EH (cell line): ENCODE measurements around the gene MARK4.
A peak's percentile ranks its signal among the peaks of the same experiment; 100 is the strongest.
"Not testable (repeated sequence)": the region's sequence is repeated elsewhere in the genome, so short reads cannot be mapped to it uniquely, and the experiment has no call there.

Experiments used
- DNase-seq: peaks from one replicate; pipeline ENCODE4 v3.0.0-alpha.2; 2015; ENCODE audit warnings: low read depth

Gene MARK4

GRCh38 chr19:45244133-45244794, 6.8 kb upstream of the MARK4 start:
- DNase-seq = peak; percentile 11

DNA sequence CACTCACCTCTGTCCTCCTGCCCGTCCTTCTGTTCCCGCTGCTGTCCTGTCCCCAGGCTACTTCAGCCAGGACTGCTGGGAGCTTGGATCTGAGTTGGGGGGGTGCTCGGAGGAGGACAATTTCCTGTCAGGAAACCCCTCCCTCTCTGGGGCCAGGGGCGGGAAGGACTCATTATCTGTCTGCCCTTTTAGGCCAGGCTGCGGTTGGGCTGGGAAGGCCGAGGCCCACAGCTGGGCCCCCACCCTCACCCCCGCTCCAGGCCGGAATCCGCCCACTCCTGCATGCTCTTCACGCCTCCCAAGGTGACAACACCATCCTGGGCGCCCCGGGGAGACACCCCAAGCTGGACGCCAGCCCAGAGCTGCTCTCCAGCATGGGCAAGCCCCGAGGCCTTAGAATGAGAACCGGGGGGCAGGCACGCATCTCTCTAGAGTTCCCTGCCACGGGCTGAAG, 5.7 kb upstream of the MARK4 start, which contains the start of gene EXOC3L2:
EXOC3L2 (minus strand) TSS at position 74 of the 454 bp plus-strand sequence. CDS start 6,362 bp downstream, outside the sequence.
- peak; percentile 44 for DNase-seq

DNA sequence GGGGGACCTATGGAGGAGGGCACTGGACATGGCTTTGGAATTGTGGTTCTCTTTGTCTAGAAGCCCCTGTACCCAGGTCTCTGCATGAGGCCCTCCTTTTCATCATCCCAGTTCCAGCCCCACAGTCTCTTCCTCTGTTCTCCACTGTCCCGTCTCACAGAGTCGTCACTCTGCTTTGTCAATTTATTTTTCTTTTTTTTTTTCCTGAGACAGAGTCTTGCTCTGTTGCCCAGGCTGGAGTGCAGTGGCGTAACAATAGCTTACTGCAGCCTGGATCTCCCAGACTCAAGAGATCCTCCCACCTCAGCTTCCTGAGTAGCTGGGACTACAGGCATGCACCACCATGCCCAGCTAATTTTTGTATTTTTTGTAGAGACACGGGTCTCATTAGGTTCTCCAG, 5.2 kb upstream of the MARK4 start:
- DNase-seq = peak; percentile 25

- no peak for DNase-seq
These were observed 3.9 kb upstream of the MARK4 start for GRCh38 chr19:45247136-45247535.

GRCh38 chr19:45249261-45250033, 1.6 kb upstream of the MARK4 start:
- DNase-seq = no peak

GRCh38 chr19:45250216-45250831, 747 bp upstream of the MARK4 start:
- DNase-seq = no peak

- DNase-seq = peak; percentile 27
These were observed 632 bp downstream of the MARK4 start for GRCh38 chr19:45251452-45252354.

GRCh38 chr19:45253396-45254027, 2.4 kb downstream of the MARK4 start:
- peak; percentile 41 for DNase-seq

DNA sequence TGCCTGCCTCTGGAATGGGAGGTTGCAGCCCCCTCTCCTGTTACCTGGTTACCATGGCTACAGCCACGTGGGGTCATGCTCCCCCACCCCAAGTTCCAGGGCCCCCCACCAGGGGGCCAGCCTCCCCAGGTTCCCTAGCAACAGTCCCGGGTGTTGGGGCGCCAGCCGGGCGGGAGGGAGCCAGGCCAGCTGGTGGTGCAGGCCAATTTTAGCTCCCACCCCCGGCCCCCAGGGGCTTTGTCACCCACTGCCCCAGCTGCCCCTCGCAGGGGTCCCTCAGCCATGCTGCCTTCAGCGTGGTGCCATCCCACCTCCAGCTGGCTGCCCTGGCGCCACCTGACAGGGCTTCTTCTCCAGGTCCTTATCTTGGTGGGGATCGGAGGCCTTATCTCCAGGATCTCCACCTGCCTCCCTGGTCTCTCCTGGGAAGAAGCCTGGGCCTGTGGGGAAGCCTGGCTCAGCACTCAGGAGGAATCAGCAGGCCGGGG, 3.0 kb downstream of the MARK4 start:
- no peak for DNase-seq

DNA sequence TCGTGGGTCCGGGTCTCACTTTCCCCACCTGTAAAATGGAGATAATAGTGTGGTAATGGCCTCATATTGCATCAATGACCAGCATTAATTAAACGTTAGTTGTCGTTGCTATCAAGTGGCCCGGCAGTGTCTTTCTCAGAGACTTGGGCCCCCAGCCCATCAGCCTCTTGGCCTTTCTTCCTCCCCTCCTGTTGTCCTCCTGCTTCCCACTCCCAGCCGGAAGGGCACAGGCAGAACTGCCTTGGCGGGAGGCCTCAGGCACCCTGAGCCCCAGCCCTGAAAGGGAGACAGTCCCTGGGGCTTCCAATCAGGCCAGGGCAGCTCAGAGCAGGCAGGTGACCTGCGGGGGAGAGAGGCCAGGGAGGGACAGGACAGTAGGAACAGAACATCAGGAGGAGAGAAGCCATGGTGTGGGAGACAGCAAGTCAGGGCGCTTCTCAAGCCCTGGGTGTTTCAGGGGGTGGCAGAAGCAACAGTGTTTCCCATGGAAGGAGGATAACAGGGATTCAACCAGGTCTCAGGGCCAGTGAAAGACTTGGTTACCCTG, 4.6 kb downstream of the MARK4 start:
- no peak for DNase-seq

DNA sequence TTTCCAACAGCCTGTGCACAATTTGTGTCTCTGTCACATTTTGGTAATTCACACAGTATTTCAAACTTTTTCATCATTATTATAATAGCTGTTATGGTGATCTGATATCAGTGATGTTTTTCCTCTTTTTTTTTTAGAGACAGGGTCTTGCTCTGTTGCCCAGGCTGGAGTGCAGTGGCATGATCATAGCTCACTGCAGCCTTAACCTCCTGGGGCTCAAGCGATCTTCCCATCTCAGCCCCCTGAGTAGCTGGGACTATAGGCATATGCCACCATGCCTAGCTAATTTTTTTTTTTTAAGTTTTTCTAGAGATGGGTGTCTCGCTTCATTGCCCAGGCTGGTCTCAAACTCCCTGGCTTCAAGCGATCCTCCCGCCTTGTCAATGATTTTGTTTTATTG, 5.8 kb downstream of the MARK4 start:
- no peak for DNase-seq

DNA sequence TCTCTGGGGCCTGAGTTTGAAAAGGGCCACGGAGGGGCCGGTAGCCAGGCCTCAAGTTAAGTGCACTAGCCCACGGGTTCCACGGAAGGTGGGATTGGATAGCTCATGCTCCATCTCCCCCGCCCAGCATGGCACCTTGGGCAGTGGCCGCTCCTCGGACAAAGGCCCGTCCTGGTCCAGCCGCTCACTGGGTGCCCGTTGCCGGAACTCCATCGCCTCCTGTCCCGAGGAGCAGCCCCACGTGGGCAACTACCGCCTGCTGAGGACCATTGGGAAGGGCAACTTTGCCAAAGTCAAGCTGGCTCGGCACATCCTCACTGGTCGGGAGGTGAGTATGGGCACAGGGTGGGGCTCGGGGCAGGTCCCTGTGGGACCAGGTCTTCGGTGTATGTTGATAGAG, 7.8 kb downstream of the MARK4 start:
- DNase-seq = no peak

- no peak for DNase-seq
These were observed 11.5 kb downstream of the MARK4 start for GRCh38 chr19:45262570-45262969.

DNA sequence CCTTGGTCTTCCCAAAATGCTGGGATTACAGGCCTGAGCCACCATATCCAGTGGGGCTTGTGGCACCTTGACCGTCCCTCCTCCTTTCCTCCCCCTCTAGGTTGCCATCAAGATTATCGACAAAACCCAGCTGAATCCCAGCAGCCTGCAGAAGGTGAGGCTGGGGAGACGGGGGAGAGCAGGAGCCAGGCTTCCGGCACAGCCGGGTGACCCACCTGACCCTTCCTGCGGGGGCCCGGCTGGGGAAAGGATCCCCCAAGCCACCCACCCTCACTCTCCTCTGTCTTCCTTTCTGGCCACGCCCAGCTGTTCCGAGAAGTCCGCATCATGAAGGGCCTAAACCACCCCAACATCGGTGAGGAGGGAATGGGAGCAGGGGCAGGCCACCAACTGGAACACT, 11.9 kb downstream of the MARK4 start:
- no peak for DNase-seq

DNA sequence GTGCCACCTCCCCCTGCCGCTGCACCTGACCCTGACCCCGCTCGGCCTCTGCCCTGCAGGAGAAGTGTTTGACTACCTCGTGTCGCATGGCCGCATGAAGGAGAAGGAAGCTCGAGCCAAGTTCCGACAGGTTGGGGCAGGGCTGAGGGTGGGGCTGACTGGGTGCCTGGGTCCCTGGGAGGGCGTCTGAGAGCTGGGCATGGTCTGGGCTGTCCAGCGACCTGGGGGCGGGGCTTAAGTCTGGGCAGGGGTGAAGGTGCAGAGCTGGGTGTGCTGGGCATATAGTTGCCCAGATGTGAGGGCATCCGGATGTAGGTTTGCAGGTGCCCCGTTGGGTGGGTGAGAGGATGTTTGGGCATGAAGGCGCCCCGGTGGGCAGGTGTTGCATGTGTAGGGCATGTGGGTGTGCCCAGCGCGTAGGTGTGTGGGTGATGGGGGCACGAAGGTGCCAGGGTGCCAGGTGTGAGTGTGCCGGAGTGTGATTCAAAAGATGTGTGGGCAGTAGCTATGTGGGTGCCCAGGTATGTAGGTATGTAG, 13.8 kb downstream of the MARK4 start:
- DNase-seq = no peak

DNA sequence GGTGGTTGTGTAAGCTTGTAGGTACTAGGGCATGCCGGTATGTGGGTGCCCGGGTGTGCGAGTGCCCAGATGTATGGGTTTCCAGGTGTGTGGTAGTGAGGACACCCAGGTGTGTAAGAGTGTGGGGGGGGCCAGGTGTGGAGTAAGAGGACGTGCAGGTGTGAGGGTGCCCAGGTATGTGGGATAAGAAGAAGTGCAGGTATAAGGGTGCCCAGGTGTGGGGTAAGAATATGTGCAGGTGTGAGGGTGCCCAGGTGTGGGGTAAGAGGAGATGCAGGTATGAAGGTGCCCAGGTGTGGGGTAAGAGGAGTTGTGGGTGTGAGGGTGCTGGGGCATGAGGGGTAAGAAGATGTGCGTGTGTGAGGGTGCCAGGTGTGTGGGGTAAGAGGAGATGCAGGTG, 14.3 kb downstream of the MARK4 start:
- DNase-seq = no peak

- no peak for DNase-seq
These were observed 16.2 kb downstream of the MARK4 start for GRCh38 chr19:45267296-45267695.

- not testable (repeated sequence) for DNase-seq
These were observed 18.9 kb downstream of the MARK4 start for GRCh38 chr19:45269939-45270338.

DNA sequence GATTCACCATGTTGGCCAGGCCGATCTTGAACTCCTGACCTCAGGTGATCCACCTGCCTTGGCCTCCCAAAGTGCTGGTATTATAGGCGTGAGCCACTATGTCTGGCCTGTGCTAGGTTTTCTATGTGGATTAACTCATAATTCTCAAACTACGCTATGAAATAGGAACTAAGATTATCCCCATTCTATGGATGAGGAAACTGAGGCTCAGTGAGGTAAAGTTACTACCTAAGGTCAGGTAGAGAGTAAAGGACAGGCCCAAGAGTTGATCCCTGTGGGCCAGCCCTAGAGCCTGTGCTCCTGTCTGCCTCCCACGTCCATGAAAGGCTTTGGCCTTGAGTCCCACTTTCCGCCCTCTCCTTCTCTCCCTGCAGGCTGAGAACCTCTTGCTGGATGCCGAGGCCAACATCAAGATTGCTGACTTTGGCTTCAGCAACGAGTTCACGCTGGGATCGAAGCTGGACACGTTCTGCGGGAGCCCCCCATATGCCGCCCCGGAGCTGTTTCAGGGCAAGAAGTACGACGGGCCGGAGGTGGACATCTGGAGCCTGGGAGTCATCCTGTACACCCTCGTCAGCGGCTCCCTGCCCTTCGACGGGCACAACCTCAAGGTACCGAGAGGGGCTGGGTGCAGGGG, 20.1 kb downstream of the MARK4 start:
- DNase-seq = no peak

- no peak for DNase-seq
These were observed 20.7 kb downstream of the MARK4 start for GRCh38 chr19:45271735-45272108.
